Peyer's patch (tissue), 4 donors: ENCODE measurements around the gene MAP1A.

ENCODE experiments used
- POLR2A ChIP-seq, 2 donors: fragments of 450-650 bp; IDR thresholded peaks; one replicate each; pipeline ENCODE4 v1.5.1; 2017; ENCODE audit warnings: antibody characterized with exemption in 2 of 2, mild to moderate bottlenecking in 2 of 2, moderate library complexity in 2 of 2
- TF ChIP-seq, protein P1 (sequence below), 6 experiments: fragments of 450-650 bp in 4 of 6; fragments of 200-600 bp in 2 of 6; sonication (generic) in 1 of 6; IDR thresholded peaks; one replicate each; pipeline ENCODE4 v1.5.1; 2017 to 2019; ENCODE audit warnings: antibody characterized with exemption in 6 of 6, mild to moderate bottlenecking in 3 of 6, moderate library complexity in 1 of 6

DNA sequence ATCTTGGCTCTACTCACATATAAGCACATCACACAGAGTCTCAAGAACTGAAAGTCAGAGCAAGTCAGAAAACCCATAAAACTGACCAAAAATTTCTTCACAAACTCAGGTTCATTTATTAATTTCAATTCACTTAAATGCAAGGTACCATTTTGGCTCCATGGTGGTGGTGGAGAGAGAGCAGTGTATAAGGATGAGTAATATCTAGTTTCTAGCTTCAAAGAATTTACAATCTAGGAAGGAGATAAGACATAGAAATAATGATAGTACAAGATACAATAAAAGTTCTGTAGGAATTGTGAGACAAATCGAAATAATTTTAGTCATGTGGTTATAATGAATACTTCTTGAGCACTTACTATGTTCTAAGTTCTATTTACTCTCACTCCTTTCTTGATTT is 17.8 kb upstream of the MAP1A start:
- TF ChIP-seq, protein P1, sequence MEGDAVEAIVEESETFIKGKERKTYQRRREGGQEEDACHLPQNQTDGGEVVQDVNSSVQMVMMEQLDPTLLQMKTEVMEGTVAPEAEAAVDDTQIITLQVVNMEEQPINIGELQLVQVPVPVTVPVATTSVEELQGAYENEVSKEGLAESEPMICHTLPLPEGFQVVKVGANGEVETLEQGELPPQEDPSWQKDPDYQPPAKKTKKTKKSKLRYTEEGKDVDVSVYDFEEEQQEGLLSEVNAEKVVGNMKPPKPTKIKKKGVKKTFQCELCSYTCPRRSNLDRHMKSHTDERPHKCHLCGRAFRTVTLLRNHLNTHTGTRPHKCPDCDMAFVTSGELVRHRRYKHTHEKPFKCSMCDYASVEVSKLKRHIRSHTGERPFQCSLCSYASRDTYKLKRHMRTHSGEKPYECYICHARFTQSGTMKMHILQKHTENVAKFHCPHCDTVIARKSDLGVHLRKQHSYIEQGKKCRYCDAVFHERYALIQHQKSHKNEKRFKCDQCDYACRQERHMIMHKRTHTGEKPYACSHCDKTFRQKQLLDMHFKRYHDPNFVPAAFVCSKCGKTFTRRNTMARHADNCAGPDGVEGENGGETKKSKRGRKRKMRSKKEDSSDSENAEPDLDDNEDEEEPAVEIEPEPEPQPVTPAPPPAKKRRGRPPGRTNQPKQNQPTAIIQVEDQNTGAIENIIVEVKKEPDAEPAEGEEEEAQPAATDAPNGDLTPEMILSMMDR (IDR thresholded peaks at IDR 0.05): no peak
- no peak for TF ChIP-seq POLR2A (IDR thresholded peaks at IDR 0.05)
